ENCODE measurements around the gene TMEM259.

TMEM259 gene

GRCh38 chr19:1055886-1056620 lies 35.1 kb upstream of the TMEM259 start:
- no peak for DNase-seq (ENCODE audit: low read depth, low spot score)
- no peak for TF ChIP-seq CTCF (IDR thresholded peaks at IDR 0.05; ENCODE audit: low read depth, low read length)

GRCh38 chr19:1055028-1055425 lies 34.1 kb upstream of the TMEM259 start:
- no peak for DNase-seq (ENCODE audit: low read depth, low spot score)
- in situ Hi-C loops (cut with HindIII; ENCODE audit: low sequenced_read_pairs): no loop called here
- TF ChIP-seq CTCF (IDR thresholded peaks at IDR 0.05; ENCODE audit: low read depth, low read length): no peak
- no peak overlapping the region for H3K4me3 ChIP-seq (ENCODE audit: low read depth, low read length)

More at GRCh38 chr19:1055886-1056620, 35.1 kb upstream of the TMEM259 start:
- in situ Hi-C loops (cut with HindIII; ENCODE audit: low sequenced_read_pairs): no loop called here
- no peak overlapping the region for H3K4me3 ChIP-seq (ENCODE audit: low read depth, low read length)

- H3K4me3 ChIP-seq (ENCODE audit: low read depth, low read length): no peak overlapping the region
- TF ChIP-seq CTCF (IDR thresholded peaks at IDR 0.05; ENCODE audit: low read depth, low read length): no peak
- DNase-seq (ENCODE audit: low read depth, low spot score): no peak
- in situ Hi-C loops (cut with HindIII; ENCODE audit: low sequenced_read_pairs): no loop called here
Measured at GRCh38 chr19:1054102-1055027, 33.4 kb upstream of the TMEM259 start.

- in situ Hi-C loops (cut with HindIII; ENCODE audit: low sequenced_read_pairs): no loop called here
- TF ChIP-seq CTCF (IDR thresholded peaks at IDR 0.05; ENCODE audit: low read depth, low read length): no peak
- DNase-seq (ENCODE audit: low read depth, low spot score): no peak
- H3K4me3 ChIP-seq (ENCODE audit: low read depth, low read length): no peak overlapping the region
Measured at GRCh38 chr19:1053176-1054101, 32.5 kb upstream of the TMEM259 start.

GRCh38 chr19:1052349-1052975 lies 31.5 kb upstream of the TMEM259 start:
- no peak overlapping the region for H3K4me3 ChIP-seq (ENCODE audit: low read depth, low read length)
- in situ Hi-C loops (cut with HindIII; ENCODE audit: low sequenced_read_pairs): no loop called here
- TF ChIP-seq CTCF (IDR thresholded peaks at IDR 0.05; ENCODE audit: low read depth, low read length): no peak
- no peak for DNase-seq (ENCODE audit: low read depth, low spot score)

All from astrocyte of the spinal cord (primary cell).